Loucy (cell line): ENCODE data around the gene RABL6.

Experiments
- CTCF ChIP-seq: fragments of 200-600 bp; sonication (generic); conservative IDR thresholded peaks from 2 replicates; pipeline ENCODE4 v1.5.1; 2014; ENCODE audit warnings: mild to moderate bottlenecking, antibody characterized with exemption, low read length
- EZH2phosphoT487 ChIP-seq: fragments of 200-600 bp; IDR thresholded peaks from 2 replicates; pipeline ENCODE4 v1.6.1; 2018; ENCODE audit warnings: antibody characterized with exemption, mild to moderate bottlenecking, moderate library complexity, borderline replicate concordance

- TF ChIP-seq CTCF (no peak), EZH2phosphoT487 (no peak)
These were observed 43.4 kb downstream of the RABL6 start for GRCh38 chr9:136850866-136851775.
